GM13976 (cell line): Measurements from ENCODE around the gene ART4.

ENCODE experiments used
- DNase-seq: peaks from one replicate; pipeline ENCODE4 v3.0.0; 2012; ENCODE audit warnings: low spot score
- CTCF ChIP-seq: IDR thresholded peaks from 2 replicates; pipeline ENCODE4 v1.5.1; 2012; ENCODE audit warnings: borderline replicate concordance, mild to moderate bottlenecking; ENCODE audit not compliant: insufficient read depth; ENCODE audit errors: extremely low read depth, missing control alignments, control extremely low read depth
- in situ Hi-C: fragments of 300-500 bp; cut with MboI; formaldehyde crosslinking; loops from one replicate; pipeline ENCODE4 v1.12.0; 2022; ENCODE audit warnings: low sequenced_read_pairs, mixed read lengths, inconsistent platforms; ENCODE audit not compliant: unreplicated experiment

ART4 gene

GRCh38 chr12:14839262-14839661, 4.1 kb downstream of the ART4 start:
- DNase-seq = no peak
- in situ Hi-C loops = no loop called here
- no peak for TF ChIP-seq CTCF

- in situ Hi-C loops = no loop called here
- TF ChIP-seq CTCF = no peak
- DNase-seq = no peak
Measured at GRCh38 chr12:14836336-14837210, 6.8 kb downstream of the ART4 start.

- in situ Hi-C loops = no loop called here
- no peak for DNase-seq
- TF ChIP-seq CTCF = no peak
Measured at GRCh38 chr12:14834509-14834908, 8.8 kb downstream of the ART4 start.

- no peak for TF ChIP-seq CTCF
- in situ Hi-C loops = no loop called here
- DNase-seq = no peak
Measured at GRCh38 chr12:14833952-14834351, 9.4 kb downstream of the ART4 start.

GRCh38 chr12:14833336-14833735, 10.0 kb downstream of the ART4 start:
- in situ Hi-C loops = no loop called here

GRCh38 chr12:14828892-14829291, 14.4 kb downstream of the ART4 start:
- in situ Hi-C loops = no loop called here
- TF ChIP-seq CTCF = no peak
- peak; percentile 18 for DNase-seq

More at GRCh38 chr12:14833336-14833735, 10.0 kb downstream of the ART4 start:
- no peak for TF ChIP-seq CTCF
- DNase-seq = no peak
